Mesenchymal stem cell (in vitro differentiated cells and primary cell): Measurements from ENCODE around the gene HNRNPCL1.
"Not testable (repeated sequence)": the region's sequence is repeated elsewhere in the genome, so short reads cannot be mapped to it uniquely, and the experiment has no call there.

Source experiments
- DNase-seq: peaks from one replicate; pipeline ENCODE4 v3.0.0-alpha.2; 2013
- H2AFZ ChIP-seq: one replicate; pipeline ENCODE4 v1.6.1; 2013; ENCODE audit warnings: low read depth, mild to moderate bottlenecking, control low read depth, inconsistent platforms, low read length, moderate library complexity
- H2AK5ac ChIP-seq: 2 replicates; pipeline ENCODE4 v1.6.1; 2013; ENCODE audit warnings: low read length, moderate library complexity, mild to moderate bottlenecking, inconsistent platforms; ENCODE audit not compliant: severe bottlenecking
- H2BK120ac ChIP-seq: one replicate; pipeline ENCODE4 v1.6.1; 2013; ENCODE audit warnings: low read depth, mild to moderate bottlenecking, inconsistent platforms, low read length, moderate library complexity
- H2BK12ac ChIP-seq, 2 experiments: one replicate each; pipeline ENCODE4 v1.6.1; 2013; ENCODE audit warnings: inconsistent platforms in 2 of 2, low read length in 2 of 2, mild to moderate bottlenecking in 2 of 2, moderate library complexity in 2 of 2, control low read depth in 1 of 2
- H2BK15ac ChIP-seq: one replicate; pipeline ENCODE4 v1.6.1; 2013; ENCODE audit warnings: mild to moderate bottlenecking, low read depth, inconsistent platforms; ENCODE audit not compliant: poor library complexity, severe bottlenecking
- H2BK5ac ChIP-seq: 2 replicates; pipeline ENCODE4 v1.6.1; 2013; ENCODE audit warnings: low read depth, mild to moderate bottlenecking, low read length, control low read depth, inconsistent platforms; ENCODE audit not compliant: poor library complexity, severe bottlenecking
- H3K14ac ChIP-seq, 2 experiments: one replicate each; pipeline ENCODE4 v1.6.1; 2013; ENCODE audit warnings: inconsistent platforms in 2 of 2, low read length in 2 of 2, control low read depth in 1 of 2, mild to moderate bottlenecking in 1 of 2, moderate library complexity in 1 of 2
- H3K18ac ChIP-seq, 2 experiments: one replicate each; pipeline ENCODE4 v1.6.1; 2013; ENCODE audit warnings: inconsistent platforms in 2 of 2, low read length in 2 of 2, control low read depth in 1 of 2, low read depth in 1 of 2, mild to moderate bottlenecking in 1 of 2
- H3K23ac ChIP-seq, 2 experiments: one replicate each; pipeline ENCODE4 v1.6.1; 2013; ENCODE audit warnings: inconsistent platforms in 2 of 2, low read length in 2 of 2, mild to moderate bottlenecking in 2 of 2, moderate library complexity in 2 of 2, control low read depth in 1 of 2
- H3K27ac ChIP-seq: 2 replicates; pipeline ENCODE4 v1.5.1; 2013; ENCODE audit warnings: mild to moderate bottlenecking, moderate library complexity, low read length, control low read depth, inconsistent platforms; ENCODE audit not compliant: poor library complexity, severe bottlenecking
- H3K27me3 ChIP-seq, 2 experiments: 2 replicates each; pipeline versions ENCODE4 v1.6.1 to v1.7.0; 2013; ENCODE audit warnings: low read length in 2 of 2, mild to moderate bottlenecking in 2 of 2, moderate library complexity in 2 of 2, control low read depth in 1 of 2, inconsistent platforms in 1 of 2; ENCODE audit not compliant: control insufficient read depth in 1 of 2, insufficient read depth in 1 of 2
- H3K36me3 ChIP-seq, 2 experiments: 2 replicates each; pipeline versions ENCODE4 v1.6.1 to v1.7.0; 2013; ENCODE audit warnings: low read length in 2 of 2, control low read depth in 1 of 2, inconsistent platforms in 1 of 2, low read depth in 1 of 2, mild to moderate bottlenecking in 1 of 2; ENCODE audit not compliant: insufficient read depth in 2 of 2, control insufficient read depth in 1 of 2
- H3K4ac ChIP-seq, 2 experiments: one replicate each; pipeline ENCODE4 v1.6.1; 2013; ENCODE audit warnings: inconsistent platforms in 2 of 2, low read length in 2 of 2, mild to moderate bottlenecking in 2 of 2, moderate library complexity in 2 of 2, control low read depth in 1 of 2, low read depth in 1 of 2
- H3K4me1 ChIP-seq: 2 replicates; pipeline ENCODE4 v1.6.1; 2013; ENCODE audit warnings: low read depth, low read length, control low read depth; ENCODE audit not compliant: control insufficient read depth, insufficient read depth
- H3K4me2 ChIP-seq: 2 replicates; pipeline ENCODE4 v1.6.1; 2013; ENCODE audit warnings: low read length, mild to moderate bottlenecking, inconsistent platforms; ENCODE audit not compliant: poor library complexity, severe bottlenecking
- H3K4me3 ChIP-seq, 2 experiments: 2 replicates each; pipeline versions ENCODE4 v1.5.1 to v1.7.0; 2013; ENCODE audit warnings: low read length in 2 of 2, mild to moderate bottlenecking in 2 of 2, control low read depth in 1 of 2, low read depth in 1 of 2; ENCODE audit not compliant: insufficient read depth in 1 of 2
- H3K79me1 ChIP-seq: replicated peaks from 2 replicates; pipeline ENCODE4 v1.6.1; 2013; ENCODE audit warnings: mild to moderate bottlenecking, control low read depth, low read length, inconsistent platforms; ENCODE audit not compliant: poor library complexity, severe bottlenecking
- H3K9ac ChIP-seq: 2 replicates; pipeline ENCODE4 v1.7.0; 2013; ENCODE audit warnings: mild to moderate bottlenecking, low read length, moderate library complexity
- H3K9me3 ChIP-seq: 2 replicates; pipeline ENCODE4 v1.7.0; 2013; ENCODE audit warnings: mild to moderate bottlenecking, low read length; ENCODE audit not compliant: control insufficient read depth
- H4K8ac ChIP-seq: one replicate; pipeline ENCODE4 v1.6.1; 2013; ENCODE audit warnings: inconsistent platforms, mild to moderate bottlenecking, low read length, moderate library complexity
- H4K91ac ChIP-seq: one replicate; pipeline ENCODE4 v1.6.1; 2013; ENCODE audit warnings: mild to moderate bottlenecking, low read length, inconsistent platforms
- WGBS: methylation state at CpG from one replicate; pipeline ENCODE4 v1.1.7; 2013; ENCODE audit warnings: mixed read lengths; 5-methylcytosine and 5-hydroxymethylcytosine counted together

Gene HNRNPCL1

GRCh38 chr1:12863131-12863880, 14.8 kb upstream of the HNRNPCL1 start:
- H3K36me3 ChIP-seq, DNase-seq, H3K23ac ChIP-seq, H2BK12ac ChIP-seq, H2BK5ac ChIP-seq, H4K8ac ChIP-seq, H3K27ac ChIP-seq, H2BK15ac ChIP-seq, H4K91ac ChIP-seq, H2BK120ac ChIP-seq, H3K27me3 ChIP-seq, H3K18ac ChIP-seq, H3K9ac ChIP-seq, H3K9me3 ChIP-seq, H3K4me2 ChIP-seq, H3K4me1 ChIP-seq, H2AK5ac ChIP-seq, H3K79me1 ChIP-seq, H3K4me3 ChIP-seq, H2AFZ ChIP-seq, H3K4ac ChIP-seq, H3K14ac ChIP-seq: not testable (repeated sequence)
- 62% methylated on average over 1 of the region's 7 CpGs for WGBS

GRCh38 chr1:12856786-12857185, 8.3 kb upstream of the HNRNPCL1 start, which contains the start of gene PRAMEF2:
Gene PRAMEF2 (plus strand): TSS chr1:12857086. CDS start chr1:12859010, 1,924 bp downstream.
- H2BK120ac ChIP-seq, H3K18ac ChIP-seq, H3K4ac ChIP-seq, H4K91ac ChIP-seq, H2AK5ac ChIP-seq, H4K8ac ChIP-seq, H2AFZ ChIP-seq, H3K9me3 ChIP-seq, H2BK5ac ChIP-seq, H3K9ac ChIP-seq, H2BK12ac ChIP-seq, H3K23ac ChIP-seq, H3K4me2 ChIP-seq, DNase-seq, H3K27me3 ChIP-seq, H3K36me3 ChIP-seq, H3K4me3 ChIP-seq, H3K14ac ChIP-seq, H3K27ac ChIP-seq, H2BK15ac ChIP-seq, H3K4me1 ChIP-seq, H3K79me1 ChIP-seq: not testable (repeated sequence)
- WGBS = no CpG with 5 or more reads among the region's 2 CpGs

GRCh38 chr1:12851779-12852178, 3.3 kb upstream of the HNRNPCL1 start:
- Histone ChIP-seq H3K14ac (no peak overlapping the region), H3K9ac (peak overlapping the region; percentile 39), H3K4me3 (no peak overlapping the region), H4K8ac (no peak overlapping the region), H3K18ac (no peak overlapping the region), H3K4me2 (no peak overlapping the region), H3K4me1 (no peaks in the 10 kb centered on the region), H2BK5ac (no peak overlapping the region), H3K36me3 (no peaks in the 10 kb centered on the region), H2AK5ac (no peak overlapping the region), H4K91ac (no peak overlapping the region), H3K79me1 (no peaks in the 10 kb centered on the region), H3K27ac (no peak overlapping the region), H2BK12ac (no peak overlapping the region), H2BK15ac (no peak overlapping the region), H3K23ac (no peak overlapping the region), H3K4ac (no peak overlapping the region), H3K9me3 (no peaks in the 10 kb centered on the region), H3K27me3 (no peaks in the 10 kb centered on the region), H2AFZ (no peak overlapping the region), H2BK120ac (no peak overlapping the region)
- WGBS = 64% methylated on average over 4 of the region's 4 CpGs
- no peak for DNase-seq

- H2BK5ac ChIP-seq, H3K27me3 ChIP-seq, H3K36me3 ChIP-seq, H2BK15ac ChIP-seq, H3K4ac ChIP-seq, H2BK12ac ChIP-seq, H3K9me3 ChIP-seq, H4K91ac ChIP-seq, H3K18ac ChIP-seq, DNase-seq, H3K9ac ChIP-seq, H3K27ac ChIP-seq, H3K4me3 ChIP-seq, H2BK120ac ChIP-seq, H3K79me1 ChIP-seq, H3K23ac ChIP-seq, H2AFZ ChIP-seq, H4K8ac ChIP-seq, H2AK5ac ChIP-seq, H3K4me1 ChIP-seq, H3K14ac ChIP-seq, H3K4me2 ChIP-seq: not testable (repeated sequence)
- 36% methylated on average over 2 of the region's 2 CpGs for WGBS
Observed at GRCh38 chr1:12833251-12833650, 15.3 kb downstream of the HNRNPCL1 start.
